Fibroblast of lung (primary cell): ENCODE results near the gene MRFAP1L1.

Experiments
- CTCF ChIP-seq, 2 donors: IDR thresholded peaks in 1 of 2; conservative IDR thresholded peaks in 1 of 2; 1 replicate in 1 of 2; 2 replicates in 1 of 2; pipeline ENCODE4 v1.5.1; 2011 to 2012; ENCODE audit warnings: low read length in 2 of 2, control low read depth in 1 of 2, inconsistent platforms in 1 of 2, low read depth in 1 of 2, mild to moderate bottlenecking in 1 of 2
- EZH2 ChIP-seq: IDR thresholded peaks from 2 replicates; pipeline ENCODE4 v1.5.1; 2012; ENCODE audit warnings: low read length, control low read depth, mild to moderate bottlenecking; ENCODE audit errors: missing control alignments

GRCh38 chr4:6739920-6740319 is 30.3 kb upstream of the MRFAP1L1 start:
- no peak for TF ChIP-seq CTCF (conservative IDR thresholded peaks at IDR 0.05 in 1 of 2, IDR thresholded peaks at IDR 0.05 in 1 of 2; ENCODE audit: low read depth in 1 of 2, low read length in 2 of 2)
- no peak for TF ChIP-seq EZH2
